Activated CD4-positive, alpha-beta T cell treated with anti-CD3 and anti-CD28 coated beads, Interleukin-2, Interleukin-4, amounts not matched to agents 100 ng/mL and 50 ng/mL, durations not matched to agents 16 hours and 8 hours (primary cell): ENCODE data around the gene AGPAT2.

Experiments
- DNase-seq: peaks from one replicate; pipeline ENCODE4 v3.0.0-alpha.2; 2020; ENCODE audit warnings: low spot score

Gene AGPAT2

GRCh38 chr9:136625101-136626065, 61.9 kb downstream of the AGPAT2 start:
- DNase-seq = no peak

- DNase-seq = no peak
Measured at GRCh38 chr9:136624184-136624951, 62.9 kb downstream of the AGPAT2 start.

- DNase-seq = no peak
Measured at GRCh38 chr9:136623842-136624183, 63.4 kb downstream of the AGPAT2 start.
